GM19324 (cell line): ENCODE results near the gene SELENOS.

ENCODE experiments used
- ATAC-seq: cut with Tn5 transposase; IDR thresholded peaks from one replicate; pipeline ENCODE4 v1.9.1; 2021; ENCODE audit warnings: mild to moderate bottlenecking, moderate library complexity; ENCODE audit not compliant: unreplicated experiment, low FRiP score

SELENOS gene

GRCh38 chr15:101228313-101228712 lies 49.0 kb downstream of the SELENOS start:
- ATAC-seq, result no peak

GRCh38 chr15:101225658-101226057 lies 51.6 kb downstream of the SELENOS start:
- no peak for ATAC-seq
